HG02678 (cell line): ENCODE results near the gene FBXO46.

ENCODE experiments used
- ATAC-seq: cut with Tn5 transposase; IDR thresholded peaks from one replicate; pipeline ENCODE4 v1.9.1; 2021; ENCODE audit warnings: mild to moderate bottlenecking, moderate library complexity; ENCODE audit not compliant: unreplicated experiment

The FBXO46 gene, protein sequence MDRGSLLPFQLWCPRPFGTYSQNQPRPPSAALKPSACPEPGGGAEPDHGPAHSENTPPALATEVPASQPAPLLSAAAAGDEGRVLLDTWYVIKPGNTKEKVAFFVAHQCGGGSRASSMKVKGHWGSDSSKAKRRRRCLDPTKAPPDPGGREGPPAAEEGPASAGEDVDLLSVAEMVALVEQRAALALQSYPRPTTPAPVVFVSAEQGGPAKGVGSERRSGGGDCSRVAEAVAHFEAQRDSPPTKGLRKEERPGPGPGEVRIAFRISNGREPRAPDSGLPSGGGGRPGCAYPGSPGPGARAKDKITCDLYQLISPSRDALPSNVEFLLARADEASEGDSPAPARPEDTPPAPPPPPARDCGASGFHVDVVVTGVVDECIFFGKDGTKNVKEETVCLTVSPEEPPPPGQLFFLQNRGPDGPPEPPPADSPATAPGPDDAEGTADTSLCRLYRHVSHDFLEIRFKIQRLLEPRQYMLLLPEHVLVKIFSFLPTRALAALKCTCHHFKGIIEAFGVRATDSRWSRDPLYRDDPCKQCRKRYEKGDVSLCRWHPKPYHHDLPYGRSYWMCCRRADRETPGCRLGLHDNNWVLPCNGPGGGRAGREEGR

DNA sequence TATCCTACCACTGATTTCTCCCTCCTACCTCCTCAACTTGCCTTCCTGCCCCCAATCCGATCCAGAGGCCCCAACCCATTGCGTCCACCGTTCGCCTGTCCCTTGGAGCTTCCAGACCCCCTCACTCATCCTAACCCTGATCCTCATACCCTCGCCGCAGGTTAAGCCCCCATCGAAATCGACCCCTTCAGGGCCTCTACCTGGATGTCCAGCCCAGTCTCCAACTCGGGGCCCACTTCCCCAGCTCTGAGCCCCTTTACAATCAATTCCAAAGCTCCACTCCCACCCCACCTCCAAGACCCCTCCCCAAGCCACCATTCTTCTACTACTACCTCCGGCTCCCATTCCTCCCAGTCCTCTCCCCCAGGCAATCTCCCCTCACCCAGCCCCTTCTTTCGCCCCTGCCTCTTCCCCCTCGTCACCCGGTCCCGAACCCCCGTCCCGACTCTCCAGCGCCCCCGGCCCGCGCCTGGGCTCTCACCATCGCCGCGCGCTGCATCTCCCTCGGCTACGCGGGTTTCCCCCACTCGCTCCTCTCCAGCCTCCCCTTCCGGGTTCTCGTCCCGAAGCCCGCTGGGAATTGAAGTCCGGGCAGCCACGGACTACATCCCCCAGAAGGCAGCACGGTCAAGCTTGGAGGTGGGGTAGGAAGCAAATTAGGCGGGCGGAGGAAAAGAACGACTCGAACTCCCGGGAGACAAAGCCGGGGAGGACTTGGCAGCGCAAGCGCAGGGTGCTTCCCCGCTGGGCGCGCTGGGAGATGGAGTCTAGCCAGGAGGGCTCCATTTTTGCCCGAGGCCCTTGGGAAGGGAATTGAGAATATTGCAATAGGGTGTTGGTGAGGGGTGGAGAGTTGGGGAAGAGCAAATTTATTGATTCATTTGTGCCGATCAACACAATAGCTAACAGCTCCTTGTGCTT lies at the start of gene FBXO46:
FBXO46 (minus strand) TSS at position 529 of the 921 bp plus-strand sequence. CDS start 17,401 bp downstream, outside the sequence.
- peak; percentile 91 for ATAC-seq

DNA sequence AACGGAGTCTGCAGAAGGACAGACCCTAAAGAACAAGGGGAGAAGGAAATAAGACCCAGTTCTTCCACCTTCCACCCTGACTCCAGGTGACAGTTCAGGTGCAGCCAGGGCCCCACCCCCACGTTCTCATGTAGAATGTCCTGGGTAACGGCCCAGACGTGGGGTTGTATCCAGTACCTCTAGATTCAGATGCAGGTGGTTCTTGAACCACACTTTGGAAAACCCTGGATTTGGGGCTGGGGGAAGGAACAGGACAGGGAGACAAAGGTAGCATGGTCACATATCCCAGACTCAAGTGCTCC lies 49.4 kb upstream of the FBXO46 start:
- ATAC-seq, result no peak

DNA sequence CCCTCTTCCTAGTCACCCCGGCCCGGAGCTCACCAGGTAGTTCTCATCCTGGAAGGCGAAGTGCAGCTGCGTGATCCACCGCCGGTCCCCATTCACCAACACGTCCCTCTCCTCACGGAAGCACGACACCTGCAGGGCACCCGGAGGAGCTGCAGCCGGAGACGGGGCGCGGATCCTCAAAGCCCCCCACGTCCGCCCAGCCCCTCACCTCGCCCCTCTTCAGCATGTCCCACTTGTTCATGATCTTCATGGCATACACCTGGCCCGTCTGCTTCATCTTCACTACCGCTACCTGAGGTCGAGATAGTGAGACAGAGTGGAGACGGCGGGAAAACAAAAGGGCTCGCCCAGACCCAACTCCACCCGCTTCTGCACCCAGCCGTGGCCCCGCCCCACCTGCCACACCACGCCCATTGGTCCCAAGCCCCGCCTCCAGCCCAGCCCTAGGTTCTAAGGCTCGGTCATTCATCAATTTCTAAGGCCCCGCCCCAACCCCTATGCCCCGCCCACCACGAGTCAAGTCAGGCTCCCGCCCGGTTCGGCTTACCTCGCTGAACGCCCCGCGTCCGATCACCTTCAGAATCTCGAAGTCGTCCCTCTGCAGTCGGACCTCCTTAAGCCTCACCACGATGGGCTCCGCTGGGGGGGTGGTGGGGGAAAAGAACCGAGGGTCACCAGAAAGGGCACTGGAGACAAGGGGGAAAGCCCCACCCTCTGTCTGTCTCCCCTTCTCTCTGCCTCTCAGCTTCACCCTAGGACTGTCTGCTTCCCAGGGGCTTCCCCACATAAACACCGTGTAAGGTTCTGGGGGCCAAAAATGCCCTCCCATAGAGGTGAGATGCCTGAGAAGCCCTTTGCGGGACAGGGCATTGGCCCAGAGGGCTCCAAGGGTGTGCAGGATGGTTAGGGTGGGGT lies 48.8 kb upstream of the FBXO46 start:
- peak; percentile 83 for ATAC-seq

DNA sequence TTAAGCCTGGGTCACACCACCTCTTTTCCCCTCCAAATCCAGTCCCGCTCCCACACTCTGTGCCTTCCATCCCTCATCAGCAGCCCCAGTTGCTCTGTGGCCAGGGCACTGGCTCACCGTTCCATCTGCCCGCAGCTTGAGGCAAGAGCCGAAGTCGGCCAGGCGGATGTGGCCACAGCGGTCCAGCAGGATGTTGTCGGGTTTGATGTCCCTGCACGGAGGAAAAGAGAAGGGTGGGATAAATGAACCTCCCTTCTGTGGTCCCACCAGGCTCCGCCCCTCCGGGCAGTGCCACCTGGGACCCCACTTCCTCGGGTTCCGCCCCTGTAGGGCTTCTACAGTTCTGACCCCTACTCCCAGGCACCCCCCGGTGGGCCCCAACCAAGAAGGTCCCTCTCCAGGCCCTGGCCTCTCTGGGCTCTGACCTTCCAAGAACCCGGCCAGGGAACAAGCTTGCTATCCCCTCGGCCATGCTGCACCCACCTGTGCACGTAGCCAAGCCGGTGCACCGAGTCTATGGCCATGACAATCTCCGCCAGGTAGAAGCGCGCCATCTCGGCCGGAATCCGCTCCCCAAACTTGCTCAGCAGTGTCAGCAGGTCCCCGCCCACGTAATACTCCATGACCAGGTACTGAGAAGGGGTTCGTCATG lies 47.4 kb upstream of the FBXO46 start:
- ATAC-seq, result no peak

DNA sequence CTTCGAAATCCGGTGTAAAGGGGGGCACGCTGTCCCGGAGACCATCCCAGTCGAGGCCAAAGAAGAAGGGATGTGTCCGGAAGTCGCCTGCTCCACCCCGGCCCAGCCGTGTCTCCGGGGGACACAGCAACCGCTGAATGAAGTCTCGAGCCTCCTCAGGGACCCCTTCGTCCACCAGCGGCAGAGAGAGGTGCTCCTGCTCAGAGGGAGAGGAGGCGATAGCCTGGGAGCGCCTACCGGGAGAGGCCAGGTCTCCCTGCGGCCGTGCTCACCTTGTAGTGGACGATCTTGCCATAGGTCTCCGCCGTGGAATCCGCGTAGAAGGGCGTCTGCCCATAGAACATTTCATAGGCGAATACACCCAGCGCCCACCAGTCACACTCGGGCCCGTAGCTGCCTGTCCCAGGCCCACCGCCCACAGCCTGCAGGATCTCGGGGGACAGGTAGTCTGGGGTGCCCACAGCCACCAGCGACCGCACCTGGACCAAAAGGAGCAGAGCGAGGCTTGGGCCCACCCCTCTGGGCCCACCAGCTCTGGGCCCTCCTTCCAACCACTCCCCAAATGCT lies 46.8 kb upstream of the FBXO46 start:
- no peak for ATAC-seq

DNA sequence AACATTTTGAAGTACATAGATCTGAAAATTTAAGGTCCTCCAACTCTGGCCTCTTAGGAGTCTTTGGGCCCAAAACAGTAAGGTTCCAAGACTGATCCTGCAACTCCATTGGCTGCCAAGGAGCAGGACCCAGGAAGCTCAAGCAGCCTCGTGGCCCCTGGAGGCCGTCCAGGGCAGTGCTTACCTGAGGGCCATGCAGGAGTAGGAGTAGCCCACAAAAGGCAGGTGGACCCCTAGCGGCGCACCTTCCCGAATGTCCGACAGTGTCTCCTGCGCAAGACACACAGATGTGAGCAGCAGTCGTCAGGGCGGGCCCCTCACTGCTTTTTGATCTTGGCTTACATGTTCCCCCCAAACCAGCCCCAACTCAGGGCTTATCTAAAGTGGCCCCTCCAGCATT lies 44.1 kb upstream of the FBXO46 start:
- no peak for ATAC-seq

DNA sequence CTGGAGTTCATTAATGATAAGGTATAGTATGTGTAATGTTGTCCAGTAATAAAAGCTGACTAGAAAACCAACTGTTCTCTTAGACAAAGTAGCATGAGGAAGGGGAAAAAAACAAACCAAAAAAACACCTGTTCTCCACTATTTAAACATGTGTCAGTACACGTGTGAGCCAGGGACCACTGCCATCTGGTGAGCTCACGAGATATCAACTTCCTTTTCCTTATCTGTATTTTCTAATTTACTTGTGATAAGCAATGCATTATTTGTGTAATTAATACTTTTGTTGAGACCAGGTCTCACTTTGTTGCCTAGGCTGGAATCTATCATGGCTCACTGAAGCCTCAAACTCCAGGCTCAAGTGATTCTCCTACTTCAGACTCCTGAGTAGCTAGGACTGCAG lies 42.7 kb upstream of the FBXO46 start:
- no peak for ATAC-seq

DNA sequence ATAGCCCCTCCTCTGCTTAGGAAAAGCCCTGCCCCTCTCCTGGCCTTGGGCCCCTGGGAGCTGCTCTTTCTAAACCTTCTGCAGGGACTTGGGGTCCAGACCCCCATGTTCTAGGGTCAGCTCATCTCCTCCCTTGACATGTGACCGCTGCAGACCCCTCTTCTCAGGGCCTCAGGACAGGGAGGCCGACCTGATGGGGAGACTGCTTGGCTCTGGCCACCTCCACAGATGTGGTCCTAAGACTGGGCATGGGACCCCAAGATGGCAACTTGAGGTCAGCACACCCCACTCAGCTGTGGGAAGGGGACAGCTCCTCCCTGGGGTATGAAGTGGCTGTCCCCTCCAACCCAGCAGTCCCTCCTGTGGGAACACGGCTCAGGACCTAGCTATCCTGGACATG lies 42.2 kb upstream of the FBXO46 start:
- no peak for ATAC-seq

DNA sequence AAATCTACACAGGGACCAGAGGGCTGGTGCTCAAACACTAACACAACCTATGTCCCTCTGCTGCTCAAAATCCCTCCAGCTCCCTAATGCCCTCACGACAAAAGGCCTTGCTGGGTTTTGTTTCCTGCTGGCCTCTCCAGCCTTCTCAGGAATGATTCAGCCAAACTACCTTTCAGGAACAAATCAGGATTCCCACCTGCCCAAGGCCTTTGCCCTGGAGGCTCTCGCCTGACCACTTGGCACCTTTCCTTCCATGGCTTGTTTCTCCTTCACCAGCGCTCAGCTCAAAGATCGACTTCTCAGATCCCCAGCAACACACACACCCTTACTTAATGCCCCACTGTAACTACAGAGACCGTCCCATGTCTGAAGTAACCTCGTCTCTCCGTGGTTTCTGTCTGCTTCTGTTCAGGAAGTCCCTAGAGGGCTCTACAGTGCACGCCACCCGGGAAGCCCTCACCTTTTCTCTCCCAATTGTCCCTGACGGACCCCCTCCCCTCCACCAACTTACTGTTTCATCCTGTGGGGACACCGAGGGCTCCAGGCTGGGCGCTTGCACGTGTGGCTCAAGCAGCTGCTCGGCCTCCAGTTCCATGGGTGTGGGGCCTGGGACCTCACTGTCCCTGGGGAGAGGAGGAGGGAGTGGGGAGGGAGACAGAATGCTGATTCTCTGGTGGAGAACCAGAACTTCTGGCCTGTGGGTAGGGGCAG lies 41.6 kb upstream of the FBXO46 start:
- ATAC-seq, result no peak

DNA sequence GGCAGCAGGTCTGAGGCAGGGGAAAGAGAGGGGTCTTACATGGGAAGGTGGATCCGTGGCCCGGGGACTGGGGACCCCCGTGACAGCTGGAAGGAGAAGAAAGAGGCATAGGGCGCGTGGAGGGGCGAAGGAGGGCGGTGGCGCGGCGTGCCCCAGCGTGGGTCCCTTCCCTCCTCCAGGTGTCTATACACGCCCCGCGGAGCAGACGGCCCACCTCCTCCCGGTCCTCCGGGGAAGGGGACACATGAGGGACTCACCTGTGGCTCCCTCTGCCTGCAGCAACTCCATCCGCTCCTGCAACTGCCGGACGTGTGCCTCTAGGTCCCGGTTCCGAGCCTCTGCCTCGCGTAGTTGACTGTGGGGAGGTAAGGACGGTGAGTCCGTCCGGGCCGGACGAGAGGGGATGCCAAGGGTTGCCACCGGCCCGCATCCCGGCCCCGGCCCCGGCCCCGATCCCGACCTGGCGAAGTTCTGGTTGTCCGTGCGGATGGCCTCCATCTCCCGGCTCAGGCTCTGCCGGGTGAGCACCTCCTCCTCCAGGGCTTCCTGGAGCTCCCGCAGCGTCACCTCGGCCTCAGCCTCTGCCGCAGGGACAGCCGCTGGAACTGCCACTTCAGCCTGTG lies 40.7 kb upstream of the FBXO46 start:
- ATAC-seq, result no peak

DNA sequence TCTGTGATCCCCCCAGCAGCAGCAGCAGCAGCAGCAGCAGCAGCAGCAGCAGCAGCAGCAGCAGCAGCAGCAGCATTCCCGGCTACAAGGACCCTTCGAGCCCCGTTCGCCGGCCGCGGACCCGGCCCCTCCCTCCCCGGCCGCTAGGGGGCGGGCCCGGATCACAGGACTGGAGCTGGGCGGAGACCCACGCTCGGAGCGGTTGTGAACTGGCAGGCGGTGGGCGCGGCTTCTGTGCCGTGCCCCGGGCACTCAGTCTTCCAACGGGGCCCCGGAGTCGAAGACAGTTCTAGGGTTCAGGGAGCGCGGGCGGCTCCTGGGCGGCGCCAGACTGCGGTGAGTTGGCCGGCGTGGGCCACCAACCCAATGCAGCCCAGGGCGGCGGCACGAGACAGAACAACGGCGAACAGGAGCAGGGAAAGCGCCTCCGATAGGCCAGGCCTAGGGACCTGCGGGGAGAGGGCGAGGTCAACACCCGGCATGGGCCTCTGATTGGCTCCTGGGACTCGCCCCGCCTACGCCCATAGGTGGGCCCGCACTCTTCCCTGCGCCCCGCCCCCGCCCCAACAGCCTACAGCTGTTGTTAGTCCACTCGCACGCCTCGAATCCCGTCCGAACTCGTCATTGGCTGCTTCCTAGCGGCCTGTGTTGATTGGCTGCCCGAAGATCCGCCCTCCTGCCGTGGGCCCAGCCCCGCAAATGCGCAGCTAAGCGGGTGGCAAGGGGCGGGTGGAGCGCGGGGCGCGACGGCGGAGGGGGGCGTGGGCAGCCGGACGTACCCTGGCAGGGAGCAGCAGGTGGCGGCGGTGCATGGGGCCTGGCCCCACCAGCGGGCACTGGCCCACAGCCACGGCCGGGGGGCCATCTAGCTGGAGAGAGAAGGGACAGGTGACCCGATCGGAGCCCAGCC lies 39.8 kb upstream of the FBXO46 start:
- peak; percentile 44 for ATAC-seq

DNA sequence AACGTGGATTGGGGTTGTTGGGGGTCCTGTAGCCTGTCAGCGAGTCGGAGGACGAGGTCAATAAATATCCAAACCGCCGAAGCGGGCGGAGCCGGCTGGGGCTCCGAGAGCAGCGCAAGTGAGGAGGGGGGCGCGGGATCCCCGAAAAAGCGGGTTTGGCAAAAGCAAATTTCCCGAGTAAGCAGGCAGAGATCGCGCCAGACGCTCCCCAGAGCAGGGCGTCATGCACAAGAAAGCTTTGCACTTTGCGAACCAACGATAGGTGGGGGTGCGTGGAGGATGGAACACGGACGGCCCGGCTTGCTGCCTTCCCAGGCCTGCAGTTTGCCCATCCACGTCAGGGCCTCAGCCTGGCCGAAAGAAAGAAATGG lies 39.1 kb upstream of the FBXO46 start:
- no peak for ATAC-seq

DNA sequence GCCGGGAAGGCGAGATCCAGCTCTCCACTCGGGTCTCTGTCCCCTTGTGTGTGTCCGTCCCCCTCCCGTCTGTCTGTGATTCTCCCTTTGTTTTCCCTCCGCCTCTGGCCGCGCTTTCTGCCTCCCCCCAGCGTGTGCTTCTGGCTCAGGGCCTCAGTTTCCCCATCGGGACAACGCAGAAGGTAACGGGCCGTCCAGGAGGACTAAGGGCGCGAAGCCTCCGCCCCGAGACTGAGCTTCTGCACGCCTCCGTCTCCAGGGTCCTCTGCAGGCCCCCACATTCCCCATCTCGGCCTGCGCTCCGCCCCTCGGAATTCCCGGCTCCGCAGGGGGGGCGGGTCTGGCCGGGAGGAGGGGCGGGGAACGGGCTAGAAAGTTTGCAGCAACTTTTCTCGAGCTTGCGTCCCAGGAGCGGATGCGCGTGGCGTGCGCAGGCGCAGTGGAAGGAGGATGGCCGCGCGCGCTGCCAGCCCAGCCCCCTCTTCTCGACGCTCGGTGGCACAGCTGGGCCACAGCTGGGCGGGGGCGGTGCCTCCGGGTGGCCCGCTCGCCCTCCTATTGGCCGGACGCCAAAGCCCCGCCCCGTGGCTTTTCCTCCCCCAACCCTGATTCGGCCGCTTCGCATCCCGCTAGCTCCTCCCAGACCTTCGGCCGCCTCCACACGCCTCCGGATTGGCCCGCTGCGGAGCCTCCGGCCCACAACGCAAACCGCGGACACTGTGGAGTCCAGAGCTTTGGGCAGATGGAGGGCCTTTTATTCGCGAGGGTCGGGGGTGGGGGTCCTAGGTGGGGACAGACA lies 38.5 kb upstream of the FBXO46 start, which contains the start of gene SIX5:
SIX5 (minus strand) TSS at position 269 of the 799 bp plus-strand sequence. CDS start 408 bp downstream, outside the sequence.
- peak; percentile 59 for ATAC-seq

DNA sequence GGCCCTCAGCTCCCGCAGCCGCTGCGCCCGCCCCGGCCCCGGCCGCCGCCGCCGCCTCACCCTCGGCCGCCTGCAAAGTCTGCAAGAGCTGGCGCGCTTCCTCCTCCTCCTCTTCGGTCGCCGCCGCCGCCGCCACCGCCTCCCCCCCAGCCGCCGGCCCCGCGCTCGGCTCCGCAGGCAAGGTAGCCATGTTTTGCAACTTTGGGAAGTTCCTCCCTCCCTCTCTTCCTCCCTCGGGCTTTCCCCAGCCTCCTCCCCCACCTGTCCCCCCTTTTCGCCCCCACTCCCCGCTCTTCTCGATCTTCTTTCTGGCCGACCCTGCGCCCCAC lies 37.9 kb upstream of the FBXO46 start:
- ATAC-seq, result no peak

DNA sequence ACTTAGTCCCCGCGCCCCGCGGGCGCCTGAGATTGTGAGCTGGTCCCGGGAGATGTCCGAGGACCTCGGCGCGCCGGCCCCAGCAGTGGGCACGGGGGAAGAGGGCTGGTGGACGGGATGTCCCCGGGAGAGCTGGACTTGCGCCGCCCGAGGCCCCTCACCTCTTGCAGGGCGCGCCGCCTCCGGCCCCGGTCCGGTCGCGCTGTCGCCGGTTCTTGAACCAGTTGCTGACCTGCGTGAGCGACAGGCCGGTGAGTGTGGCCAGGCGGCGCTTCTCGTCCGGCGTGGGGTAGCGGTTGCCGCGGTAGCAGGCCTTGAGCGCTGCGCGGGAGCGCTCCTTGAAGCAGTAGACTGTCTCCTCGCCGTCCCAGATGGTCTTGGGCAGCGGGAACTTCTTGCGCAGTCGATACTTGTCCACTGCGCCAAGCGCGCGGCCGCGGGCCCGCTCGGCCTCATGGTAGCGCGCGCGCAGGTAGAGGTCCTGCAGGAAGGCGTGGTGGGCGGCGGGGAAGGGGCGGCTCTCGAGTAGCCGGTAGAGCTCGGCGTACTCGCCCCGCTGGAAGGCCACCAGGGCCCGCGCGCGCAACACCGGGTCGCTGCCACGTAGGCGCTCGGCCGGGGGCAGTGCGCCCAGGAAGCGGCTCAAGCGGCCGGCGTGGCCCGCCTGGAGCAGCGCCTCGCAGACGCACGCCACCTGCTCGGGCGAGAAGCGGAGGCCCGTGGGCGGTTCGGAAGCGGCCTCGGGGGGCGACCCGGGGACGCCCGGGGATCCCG lies 37.4 kb upstream of the FBXO46 start:
- no peak for ATAC-seq

DNA sequence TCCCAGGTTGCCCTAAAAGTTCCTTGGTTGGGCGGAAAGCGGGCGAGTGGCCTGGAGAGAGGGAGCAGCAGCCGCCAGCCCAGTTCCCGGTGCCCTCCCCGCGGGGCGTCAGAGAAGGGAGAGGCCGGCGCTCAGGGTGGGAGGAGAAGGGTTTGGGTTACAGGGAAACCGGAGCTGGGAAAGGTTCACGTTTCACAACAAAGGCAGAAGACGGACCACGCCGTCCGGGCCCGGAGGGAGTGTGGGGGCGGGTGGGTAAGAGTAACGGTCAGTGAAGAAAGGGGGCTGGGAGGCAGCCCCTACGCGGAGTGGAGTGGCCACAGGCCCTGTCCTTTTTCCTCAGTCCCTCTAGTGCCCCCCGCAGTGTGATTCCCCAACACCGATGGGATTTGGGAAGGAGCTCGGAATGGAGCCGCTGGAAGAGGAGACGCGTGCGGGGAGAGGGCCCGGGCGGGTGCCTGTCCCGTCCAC lies 36.7 kb upstream of the FBXO46 start:
- ATAC-seq, result no peak
